NCI-H146 treated with DMSO at 0.1 percent for 48 hours (cell line): ENCODE data around the gene CFAP58.
A peak's percentile ranks its signal among the peaks of the same experiment; 100 is the strongest.

Source experiments
- DNase-seq: peaks from one replicate; lab custom pipeline; 2025; ENCODE audit not compliant: unreplicated experiment; lab: John Stamatoyannopoulos, UW

Gene CFAP58

GRCh38 chr10:104371753-104372152 is 18.1 kb downstream of the CFAP58 start:
- DNase-seq: no peak

GRCh38 chr10:104374591-104374990 is 21.0 kb downstream of the CFAP58 start:
- no peak for DNase-seq

GRCh38 chr10:104376784-104377300 is 23.2 kb downstream of the CFAP58 start:
- DNase-seq: no peak

- DNase-seq: no peak
Observed at GRCh38 chr10:104380336-104380735, 26.7 kb downstream of the CFAP58 start.

GRCh38 chr10:104387130-104387888 is 33.7 kb downstream of the CFAP58 start:
- no peak for DNase-seq

GRCh38 chr10:104388830-104389229 is 35.2 kb downstream of the CFAP58 start:
- no peak for DNase-seq

GRCh38 chr10:104391150-104391968 is 37.7 kb downstream of the CFAP58 start:
- no peak for DNase-seq

- DNase-seq: no peak
Observed at GRCh38 chr10:104391969-104392296, 38.3 kb downstream of the CFAP58 start.

GRCh38 chr10:104393387-104393786 is 39.8 kb downstream of the CFAP58 start:
- no peak for DNase-seq

- DNase-seq: no peak
Observed at GRCh38 chr10:104396581-104396980, 42.9 kb downstream of the CFAP58 start.

GRCh38 chr10:104403636-104404035 is 50.0 kb downstream of the CFAP58 start:
- no peak for DNase-seq

GRCh38 chr10:104406715-104407650 is 53.4 kb downstream of the CFAP58 start:
- peak; percentile 9 for DNase-seq

- DNase-seq: no peak
Observed at GRCh38 chr10:104413528-104413927, 59.9 kb downstream of the CFAP58 start.

- no peak for DNase-seq
Observed at GRCh38 chr10:104415526-104416165, 62.0 kb downstream of the CFAP58 start.

GRCh38 chr10:104416851-104417250 is 63.2 kb downstream of the CFAP58 start:
- no peak for DNase-seq

GRCh38 chr10:104417637-104418292 is 64.1 kb downstream of the CFAP58 start:
- no peak for DNase-seq

- no peak for DNase-seq
Observed at GRCh38 chr10:104424719-104425118, 71.1 kb downstream of the CFAP58 start.

GRCh38 chr10:104427989-104428388 is 74.4 kb downstream of the CFAP58 start:
- DNase-seq: no peak

- no peak for DNase-seq
Observed at GRCh38 chr10:104429846-104430245, 76.2 kb downstream of the CFAP58 start.

GRCh38 chr10:104430360-104430759 is 76.7 kb downstream of the CFAP58 start:
- DNase-seq: no peak
